ENCODE measurements around the gene HINT3. TPM values are rescaled to one million over a fixed set of nuclear protein-coding genes. Genes with fewer than 3 reads are reported as not detected.

Gene HINT3
- total RNA-seq, 1 experiment from 2014 or later: 12.7 TPM

DNA sequence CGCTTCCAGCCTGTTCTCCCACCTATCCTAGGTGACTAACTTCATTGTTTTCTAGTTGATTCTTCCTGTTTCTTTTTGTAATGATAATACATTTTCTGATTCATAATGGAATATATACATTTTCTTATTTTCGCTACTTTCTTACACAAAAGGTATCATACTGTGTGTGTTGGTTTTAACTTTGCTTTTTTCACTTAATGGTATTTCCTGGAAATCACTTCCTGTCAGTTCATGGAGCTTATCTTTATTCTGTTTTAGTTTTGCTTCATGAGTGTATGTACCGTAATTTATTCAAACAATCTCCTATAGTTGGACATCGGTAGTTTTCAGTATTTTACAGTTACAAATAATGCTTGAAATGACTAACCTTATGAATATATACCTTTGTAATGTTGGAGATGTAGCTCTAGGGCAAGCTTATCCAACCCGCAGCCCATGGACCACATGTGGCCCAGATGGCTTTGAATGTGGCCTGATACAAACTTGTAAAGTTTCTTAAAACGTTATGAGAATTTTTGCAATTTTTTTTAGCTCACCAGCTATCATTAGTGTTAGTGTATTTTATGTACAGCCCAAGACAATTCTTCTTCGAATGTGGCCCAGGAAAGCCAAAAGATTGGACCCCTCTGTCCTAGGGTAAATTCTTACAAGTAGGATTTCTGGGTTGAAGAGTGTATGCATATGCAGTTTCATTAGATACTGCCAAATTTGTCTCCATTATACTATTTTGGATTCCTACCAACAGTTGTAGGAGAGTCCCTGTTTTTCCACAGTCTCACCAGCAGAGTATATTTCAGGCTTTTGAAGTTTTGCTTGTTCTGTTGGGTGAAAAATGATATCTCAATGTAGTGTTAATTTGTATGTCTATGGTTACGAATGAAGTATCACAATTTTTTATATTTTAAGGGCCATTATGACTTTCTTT lies 46.4 kb downstream of the HINT3 start:
- Histone ChIP-seq H3K4me1 (ENCODE audit: control insufficient read depth in 1 of 2, insufficient read depth in 2 of 2, low read length in 2 of 2) (no peaks in the 10 kb centered on the region), H4K20me1 (ENCODE audit: insufficient read depth) (peaks cover 21% of the 10 kb centered on the region; the same call in 1 of the 2 replicates), H3K36me3 (ENCODE audit: control insufficient read depth in 1 of 2, insufficient read depth in 2 of 2, low read length in 2 of 2) (peaks cover 15 to 25% of the 10 kb centered on the region in 2 experiments), H3K9ac (ENCODE audit: low read length) (no peak overlapping the region), H3K9me2 (ENCODE audit: insufficient read depth) (no peaks in the 10 kb centered on the region), H3K9me3 (ENCODE audit: control insufficient read depth in 1 of 2, insufficient read depth in 1 of 2, low read depth in 1 of 2, low read length in 2 of 2) (no peaks in the 10 kb centered on the region), H3K4me2 (ENCODE audit: low read length) (no peak overlapping the region), H3K27me3 (ENCODE audit: insufficient read depth, low read length) (no peaks in the 10 kb centered on the region), H3K4me3 (replicated peaks in 1 of 2; ENCODE audit: low read depth in 1 of 2, low read length in 2 of 2) (no peak overlapping the region), H2AFZ (ENCODE audit: low read depth, low read length, poor library complexity, severe bottlenecking) (no peak overlapping the region), H3K27ac (ENCODE audit: low read depth, low read length) (no peak overlapping the region), H3K79me2 (ENCODE audit: insufficient read depth, low read length) (peaks cover 91% of the 10 kb centered on the region)
- DNase-seq (ENCODE audit: low read depth, low spot score) (no peak), ATAC-seq (no peak)
- RAD21 ChIA-PET (ENCODE audit: low non-redundant PET in 1 of 2, low total read pairs in 2 of 2, uncharacterized antibody in 2 of 2, unreplicated experiment in 2 of 2): no interaction called here
- CTCF ChIA-PET: interaction anchor here (0.6 kb wide), 1 partner anchor 520 kb away, joined by 3 read pairs; no protein-coding TSS in a partner anchor
- intact Hi-C loops (cut with micrococcal nuclease): no loop called here
- POLR2A ChIA-PET: no interaction called here
- TF ChIP-seq SIN3A (IDR thresholded peaks at IDR 0.05; ENCODE audit: low read depth): no peak
- no peak for TF ChIP-seq EZH2phosphoT487 (IDR thresholded peaks at IDR 0.05; ENCODE audit: borderline replicate concordance)
- TF ChIP-seq JUND (IDR thresholded peaks at IDR 0.05): no peak
- no peak for TF ChIP-seq POLR2A (IDR thresholded peaks at IDR 0.05; ENCODE audit: borderline replicate concordance, extremely low read depth, insufficient read depth, insufficient read length)
- no peak for TF ChIP-seq YY1 (IDR thresholded peaks at IDR 0.05; ENCODE audit: extremely low read depth, insufficient replicate concordance, low read depth, low read length)
- TF ChIP-seq POLR2AphosphoS5 (IDR thresholded peaks at IDR 0.05; ENCODE audit: low read depth, low read length): no peak
- TF ChIP-seq EZH2 (IDR thresholded peaks at IDR 0.05): no peak
- TF ChIP-seq ZNF274 (IDR thresholded peaks at IDR 0.05; ENCODE audit: low read depth, low read length): no peak
- TF ChIP-seq FOSL1 (IDR thresholded peaks at IDR 0.05; ENCODE audit: low read depth): no peak
- TF ChIP-seq CEBPB (IDR thresholded peaks at IDR 0.05; ENCODE audit: low read depth): no peak
- TF ChIP-seq SRF (IDR thresholded peaks at IDR 0.05; ENCODE audit: low read depth): no peak
- TF ChIP-seq RAD21 (IDR thresholded peaks at IDR 0.05; ENCODE audit: low read depth): no peak
- TF ChIP-seq, protein P1, sequence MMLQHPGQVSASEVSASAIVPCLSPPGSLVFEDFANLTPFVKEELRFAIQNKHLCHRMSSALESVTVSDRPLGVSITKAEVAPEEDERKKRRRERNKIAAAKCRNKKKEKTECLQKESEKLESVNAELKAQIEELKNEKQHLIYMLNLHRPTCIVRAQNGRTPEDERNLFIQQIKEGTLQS (IDR thresholded peaks at IDR 0.05): no peak
- BruUV-seq (replicated peaks): no TSS peak
